PC-9 (cell line): ENCODE results near the gene ULK3. TPM values are rescaled to one million over a fixed set of nuclear protein-coding genes. Genes with fewer than 3 reads are reported as not detected.

Source experiments
- BruUV-seq: library from RNA; stranded (reverse); fragments of 400-500 nt; replicated peaks from 2 replicates; lab custom pipeline; 2021; lab: Mats Ljungman, UMichigan
- CTCF ChIA-PET: fragments of 300-600 bp; sonication (Branson Sonifier 250); formaldehyde crosslinking; loops from one replicate; lab custom pipeline; 2022; ENCODE audit warnings: antibody characterized with exemption; lab: Charles Lee
- POLR2A ChIA-PET: fragments of 300-600 bp; sonication (Branson Sonifier 250); formaldehyde crosslinking; loops from one replicate; lab custom pipeline; 2022; ENCODE audit warnings: antibody characterized with exemption; ENCODE audit not compliant: unreplicated experiment; lab: Charles Lee
- DNase-seq, 2 experiments: peaks; one replicate each; pipeline versions ENCODE4 v3.0.0 to v3.0.0-alpha.2; 2015 to 2022; ENCODE audit warnings: mixed read lengths in 1 of 2
- H2AFZ ChIP-seq: fragments of 200-600 bp; sonication (generic); 2 replicates; pipeline ENCODE4 v1.8.1; 2017; ENCODE audit warnings: antibody characterized with exemption
- H3F3A ChIP-seq: fragments of 200-600 bp; sonication (generic); 2 replicates; pipeline ENCODE4 v1.8.1; 2017; ENCODE audit warnings: antibody characterized with exemption, mild to moderate bottlenecking, low read depth; ENCODE audit not compliant: insufficient read depth
- H3K27ac ChIP-seq: fragments of 200-600 bp; sonication (generic); 2 replicates; pipeline ENCODE4 v1.6.1; 2016; ENCODE audit warnings: mixed run types
- H3K27me3 ChIP-seq: fragments of 200-600 bp; sonication (generic); 2 replicates; pipeline ENCODE4 v1.6.1; 2016; ENCODE audit warnings: low read depth, mixed run types; ENCODE audit not compliant: insufficient read depth
- H3K36me3 ChIP-seq: fragments of 200-600 bp; sonication (generic); 2 replicates; pipeline ENCODE4 v1.6.1; 2016; ENCODE audit warnings: low read depth, mixed run types
- H3K4me1 ChIP-seq: fragments of 200-600 bp; sonication (generic); replicated peaks from 2 replicates; pipeline ENCODE4 v1.6.1; 2016; ENCODE audit warnings: mixed run types; ENCODE audit not compliant: insufficient read depth
- H3K4me2 ChIP-seq: fragments of 200-600 bp; sonication (generic); 2 replicates; pipeline ENCODE4 v1.6.1; 2017; ENCODE audit warnings: mixed run types
- H3K4me3 ChIP-seq: fragments of 200-600 bp; sonication (generic); 2 replicates; pipeline ENCODE4 v1.6.1; 2016; ENCODE audit warnings: mixed run types
- H3K79me2 ChIP-seq: fragments of 200-600 bp; sonication (generic); 2 replicates; pipeline ENCODE4 v1.6.1; 2017; ENCODE audit warnings: low read depth, mixed run types
- H3K9me2 ChIP-seq: fragments of 200-600 bp; sonication (generic); 2 replicates; pipeline ENCODE4 v1.8.1; 2017; ENCODE audit warnings: mild to moderate bottlenecking; ENCODE audit not compliant: insufficient read depth
- H3K9me3 ChIP-seq: fragments of 200-600 bp; sonication (generic); 2 replicates; pipeline ENCODE4 v1.8.1; 2016; ENCODE audit warnings: low read depth; ENCODE audit not compliant: insufficient read depth
- H4K20me1 ChIP-seq: fragments of 200-600 bp; sonication (generic); 2 replicates; pipeline ENCODE4 v1.8.1; 2017; ENCODE audit not compliant: insufficient read depth
- CTCF ChIP-seq: fragments of 200-600 bp; sonication (generic); conservative IDR thresholded peaks from 2 replicates; pipeline ENCODE4 v1.6.1; 2017; ENCODE audit warnings: mixed run types, antibody characterized with exemption, mild to moderate bottlenecking, moderate library complexity
- EZH2 ChIP-seq: fragments of 200-600 bp; sonication (generic); IDR thresholded peaks from 2 replicates; pipeline ENCODE4 v1.8.0; 2017; ENCODE audit warnings: antibody characterized with exemption, low read depth
- intact Hi-C: fragments of 100-400 bp; cut with micrococcal nuclease; formaldehyde crosslinking; loops from one replicate; pipeline ENCODE4 v1.10.0; 2022; ENCODE audit not compliant: unreplicated experiment
- total RNA-seq: library from RNA; stranded (reverse); gene quantifications from 2 replicates; pipeline ENCODE4 v1.2.3, GENCODE V29; 2021

The ULK3 gene
- total RNA-seq, 1 experiment from 2014 or later, result 30.2 TPM

DNA sequence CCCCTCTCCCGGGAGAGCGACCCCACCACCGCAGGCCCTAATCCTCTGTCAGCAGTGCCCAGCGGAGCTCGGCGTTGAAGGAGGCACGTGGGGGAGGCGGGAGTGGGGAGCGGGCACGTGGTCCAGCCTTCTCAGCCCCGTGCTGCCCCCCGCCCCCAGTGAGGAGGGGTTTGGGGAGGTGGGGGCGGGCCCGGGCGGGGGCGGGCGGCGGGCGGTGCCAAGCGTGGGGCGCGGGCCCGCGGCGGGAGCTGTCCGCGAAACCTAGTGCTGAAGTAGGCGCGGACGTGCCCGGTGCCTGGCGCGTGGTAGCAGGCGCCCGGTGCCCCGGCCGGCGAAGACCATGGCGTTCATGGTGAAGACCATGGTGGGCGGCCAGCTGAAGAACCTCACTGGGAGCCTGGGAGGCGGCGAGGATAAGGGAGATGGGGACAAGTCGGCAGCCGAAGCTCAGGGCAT, 16.6 kb downstream of the ULK3 start, which contains the start of gene CPLX3:
TSS of gene CPLX3 (plus strand) at position 264 of the 456 bp plus-strand sequence. CDS start at position 341, 77 bp downstream.
- intact Hi-C loops, result no loop called here
- peaks cover 9% of the 10 kb centered on the region for H3K4me1 ChIP-seq
- CTCF ChIA-PET, result no interaction called here
- DNase-seq, result no peak
- H4K20me1 ChIP-seq, result no peaks in the 10 kb centered on the region
- POLR2A ChIA-PET, result interaction anchor here (0.5 kb wide), 1 partner anchor 30 kb away, joined by 3 read pairs; no protein-coding TSS in a partner anchor
- H3K9me2 ChIP-seq, result no peaks in the 10 kb centered on the region
- no peak within 1 kb of the TSS for H3K27ac ChIP-seq
- H3K9me3 ChIP-seq, result no peaks in the 10 kb centered on the region
- H3K79me2 ChIP-seq, result no peaks in the 10 kb centered on the region
- H3F3A ChIP-seq, result peaks cover 6% of the 10 kb centered on the region; the same call in 1 of the 2 replicates
- no peak within 1 kb of the TSS for H3K4me2 ChIP-seq
- no TSS peak for BruUV-seq
- H3K27me3 ChIP-seq, result no peaks in the 10 kb centered on the region
- no peaks in the 10 kb centered on the region for H3K36me3 ChIP-seq
- H3K4me3 ChIP-seq, result no peak within 1 kb of the TSS
- no peak for TF ChIP-seq EZH2
- TF ChIP-seq CTCF, result no peak
- H2AFZ ChIP-seq, result no peak within 1 kb of the TSS

DNA sequence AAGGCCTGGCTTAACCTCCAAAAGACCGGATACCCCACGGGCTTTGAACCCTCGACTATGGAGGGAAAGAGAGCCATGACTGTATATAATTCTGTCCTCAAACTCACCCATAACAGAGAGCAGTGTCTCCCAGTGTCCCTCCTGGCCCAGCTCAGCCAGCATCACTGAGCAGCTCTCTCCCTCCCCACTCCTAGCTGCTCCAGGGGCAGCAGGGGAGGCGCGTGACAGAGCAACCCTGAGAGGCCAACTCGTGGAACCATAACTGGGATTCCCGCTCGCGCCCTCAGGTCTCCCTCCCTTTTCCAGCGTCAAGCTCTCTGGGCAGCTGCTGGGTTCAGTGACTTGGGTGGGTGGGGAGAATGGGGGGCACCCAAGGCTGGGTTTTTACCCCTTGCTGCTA, 17.1 kb downstream of the ULK3 start:
- peaks cover 9% of the 10 kb centered on the region for H3K4me1 ChIP-seq
- no peak overlapping the region for H3K27ac ChIP-seq
- CTCF ChIA-PET, result no interaction called here
- no peak overlapping the region for H2AFZ ChIP-seq
- no peaks in the 10 kb centered on the region for H3K9me2 ChIP-seq
- POLR2A ChIA-PET, result no interaction called here
- no peak overlapping the region for H3K4me2 ChIP-seq
- TF ChIP-seq CTCF (no peak), EZH2 (no peak)
- no peaks in the 10 kb centered on the region for H3K27me3 ChIP-seq
- H4K20me1 ChIP-seq, result no peaks in the 10 kb centered on the region
- no peaks in the 10 kb centered on the region for H3K36me3 ChIP-seq
- BruUV-seq, result no TSS peak
- no peak overlapping the region for H3K4me3 ChIP-seq
- intact Hi-C loops, result no loop called here
- H3K9me3 ChIP-seq, result no peaks in the 10 kb centered on the region
- peaks cover 6% of the 10 kb centered on the region; the same call in 1 of the 2 replicates for H3F3A ChIP-seq
- no peak for DNase-seq
- H3K79me2 ChIP-seq, result no peaks in the 10 kb centered on the region

- no peaks in the 10 kb centered on the region for H3K79me2 ChIP-seq
- peaks cover 6% of the 10 kb centered on the region; the same call in 1 of the 2 replicates for H3F3A ChIP-seq
- DNase-seq, result no peak
- H3K4me1 ChIP-seq, result peaks cover 9% of the 10 kb centered on the region
- no peak overlapping the region for H3K4me2 ChIP-seq
- no peaks in the 10 kb centered on the region for H4K20me1 ChIP-seq
- no peak overlapping the region for H2AFZ ChIP-seq
- H3K4me3 ChIP-seq, result no peak overlapping the region
- H3K9me3 ChIP-seq, result no peaks in the 10 kb centered on the region
- intact Hi-C loops, result no loop called here
- no TSS peak for BruUV-seq
- no peak for TF ChIP-seq CTCF
- no peaks in the 10 kb centered on the region for H3K36me3 ChIP-seq
- no peaks in the 10 kb centered on the region for H3K9me2 ChIP-seq
- no peak overlapping the region for H3K27ac ChIP-seq
- no peaks in the 10 kb centered on the region for H3K27me3 ChIP-seq
- POLR2A ChIA-PET, result no interaction called here
- CTCF ChIA-PET, result no interaction called here
Measured at GRCh38 chr15:74824976-74825375, 18.0 kb downstream of the ULK3 start.
